Activated T-helper 9 cell treated with anti-CD3 and anti-CD28 coated beads, Interleukin-2, amount 50 U/mL, for 16 hours (primary cell): ENCODE results near the gene SLC6A11.

Experiments
- DNase-seq: peaks from one replicate; pipeline ENCODE4 v3.0.0-alpha.2; 2020; ENCODE audit warnings: low read depth

SLC6A11 gene

DNA sequence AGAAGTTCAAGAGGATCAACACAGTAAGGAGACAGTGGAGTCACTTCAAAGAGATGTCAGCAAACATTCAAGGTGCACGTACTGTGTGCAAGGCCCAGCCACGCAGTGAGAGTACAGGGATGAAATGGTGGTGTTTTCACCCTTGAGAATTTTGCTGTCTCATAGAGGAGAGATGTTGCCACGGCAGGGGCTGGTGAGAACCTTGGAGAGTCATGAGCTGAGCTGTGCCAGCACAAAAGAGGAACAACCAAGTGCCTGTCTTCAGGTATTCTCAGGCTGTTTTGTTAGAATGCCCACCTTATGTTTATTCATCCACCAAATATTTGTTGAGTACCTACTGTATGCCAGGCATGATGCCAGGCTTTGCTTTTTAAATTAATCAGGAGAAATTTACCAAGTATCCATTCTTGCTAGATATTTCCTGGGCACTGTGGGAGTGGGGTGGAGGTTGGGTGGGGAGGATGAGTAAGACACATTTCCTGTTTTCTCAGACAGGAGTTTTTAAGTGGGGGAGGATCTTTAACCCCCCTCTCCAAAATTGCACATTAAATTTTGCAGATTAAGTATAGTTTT lies 72.6 kb downstream of the SLC6A11 start:
- no peak for DNase-seq

DNA sequence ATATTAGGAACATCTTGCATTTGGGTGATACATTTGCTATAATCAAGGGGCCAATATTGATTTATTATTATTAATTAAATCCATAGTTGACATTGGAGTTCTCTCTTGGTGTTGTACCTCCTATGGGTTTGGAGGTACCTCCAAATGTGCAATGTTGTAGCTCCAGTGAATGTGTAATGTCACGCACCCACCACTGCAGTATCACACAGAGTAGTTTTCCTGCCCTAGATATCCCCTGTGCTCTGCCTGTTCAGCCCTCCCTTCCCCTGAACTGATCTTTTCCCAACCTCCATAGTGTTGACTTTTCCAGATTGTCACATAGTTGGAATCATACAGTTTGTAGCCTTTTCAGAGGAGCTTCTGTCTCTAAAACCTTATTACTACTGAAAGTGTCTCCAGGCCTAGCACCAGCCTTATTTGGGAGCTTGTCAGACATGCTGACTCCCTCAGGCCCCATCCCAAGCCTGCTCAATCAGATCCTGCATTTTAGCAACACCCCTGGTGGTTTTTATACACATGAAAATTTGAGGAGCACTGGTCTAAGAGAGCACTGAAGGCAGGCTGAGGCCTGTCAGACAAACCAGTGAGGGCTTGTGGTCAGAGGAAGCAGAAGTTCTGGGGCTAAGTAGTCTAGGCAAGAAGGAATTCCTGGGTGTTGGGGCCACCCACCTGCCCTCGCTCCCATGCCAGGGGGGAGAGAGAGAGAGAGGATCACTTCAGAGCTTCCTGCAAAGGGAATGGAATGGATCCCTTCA lies 73.4 kb downstream of the SLC6A11 start:
- DNase-seq, result no peak

DNA sequence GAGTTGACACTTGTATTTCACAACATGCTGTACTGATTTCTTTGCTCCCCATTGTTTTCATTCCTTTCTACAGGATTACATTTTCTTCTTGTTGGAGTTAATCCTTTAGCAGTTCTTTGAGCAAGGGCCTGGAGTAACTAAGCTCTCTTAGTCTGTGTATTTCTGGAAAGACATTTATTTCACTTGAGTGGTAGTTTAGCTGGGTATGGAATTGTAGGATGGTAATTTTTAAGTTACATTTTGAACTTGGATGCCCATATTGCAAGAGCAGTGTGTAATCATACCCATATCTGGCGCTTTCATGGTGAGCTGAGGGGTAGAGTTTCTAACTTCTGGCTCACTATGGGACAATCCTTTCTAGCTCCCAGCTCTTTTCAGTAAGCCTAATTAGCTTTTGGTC lies 74.6 kb downstream of the SLC6A11 start:
- no peak for DNase-seq

DNA sequence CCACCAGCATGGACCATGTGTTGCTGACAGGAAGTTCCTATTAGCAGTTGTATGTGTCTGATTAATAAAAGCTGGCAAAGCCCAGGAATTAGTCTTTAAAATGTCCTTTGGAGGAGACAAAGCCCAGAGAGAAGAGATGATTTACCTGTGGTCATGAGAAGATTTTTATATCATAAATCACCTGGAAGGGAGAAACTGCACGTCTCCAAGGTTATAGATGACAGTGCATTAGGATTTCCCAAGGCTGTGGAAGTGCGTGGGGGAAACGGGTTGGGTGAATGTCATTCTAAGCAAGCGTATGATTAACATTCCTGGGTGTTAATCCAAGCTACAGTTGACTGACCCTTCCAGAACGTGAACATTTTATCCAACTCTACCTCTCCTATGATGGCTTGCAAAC lies 76.6 kb downstream of the SLC6A11 start:
- DNase-seq, result no peak

DNA sequence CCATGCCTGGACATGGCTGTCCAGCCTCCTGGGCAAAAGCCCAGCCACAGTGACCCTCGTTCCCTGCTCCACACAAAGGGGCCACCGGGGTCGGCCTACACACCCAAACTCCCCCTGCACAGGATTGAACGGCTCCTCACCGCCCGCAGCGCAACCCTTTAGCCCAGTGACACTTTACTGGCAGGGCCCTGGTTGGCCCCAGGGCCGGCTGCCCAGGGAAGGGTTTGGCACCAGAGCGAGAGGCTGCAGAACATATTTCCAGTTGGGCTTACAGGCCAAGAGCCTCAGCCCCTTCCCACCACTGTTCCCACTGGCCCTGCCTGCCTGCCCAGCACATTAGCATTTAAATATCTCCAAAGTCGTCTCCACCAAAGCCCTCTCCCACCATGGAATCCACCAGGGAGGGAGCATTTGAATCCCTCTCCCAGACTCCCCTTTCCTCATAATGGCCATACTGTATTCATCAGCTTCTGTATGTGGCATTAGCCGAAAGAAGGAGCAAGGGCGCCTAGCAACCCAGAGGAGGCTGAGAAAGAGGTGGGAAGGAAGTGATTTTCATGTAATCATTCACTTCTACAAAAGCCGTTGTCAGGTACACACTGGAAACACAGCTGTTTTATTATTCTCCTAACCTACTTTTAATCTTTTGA lies 85.4 kb downstream of the SLC6A11 start:
- DNase-seq, result no peak

DNA sequence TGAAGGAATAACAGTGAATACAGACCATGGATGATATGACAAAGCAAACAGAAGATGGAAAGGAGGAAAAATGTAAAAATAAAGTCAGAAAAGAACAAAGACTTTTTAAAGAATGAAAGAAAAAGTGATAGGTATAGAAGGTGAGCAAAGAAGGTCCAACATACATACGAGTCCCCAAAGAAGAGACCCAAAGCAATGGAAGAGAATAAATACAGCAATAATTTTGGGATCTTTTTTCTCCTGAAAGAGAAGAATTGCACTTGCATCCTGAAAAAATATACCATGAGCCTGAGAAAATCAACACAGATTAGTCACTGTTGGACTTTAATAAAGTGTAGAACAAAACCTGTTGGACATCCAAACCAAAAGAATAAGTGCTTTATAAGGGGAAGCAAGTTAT lies 91.2 kb downstream of the SLC6A11 start:
- no peak for DNase-seq

DNA sequence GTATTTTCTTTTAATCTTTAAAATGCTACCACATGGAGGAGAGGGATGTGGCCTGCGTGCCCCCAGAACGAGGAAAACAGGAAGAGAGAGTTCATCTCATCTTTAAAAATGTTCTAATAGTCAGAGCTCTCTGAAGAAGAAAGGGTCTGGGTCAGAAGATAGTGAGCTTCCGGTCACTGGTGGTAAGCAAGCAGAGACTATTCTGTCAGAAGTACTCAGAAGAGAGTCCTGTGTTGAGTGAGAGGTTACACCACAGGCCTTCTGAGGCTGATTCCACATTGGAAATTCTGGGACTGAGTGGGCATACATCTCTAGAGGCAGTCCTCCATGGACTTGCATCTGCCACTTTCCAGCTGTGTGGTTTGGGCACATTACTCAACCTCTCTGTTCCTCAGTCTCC lies 94.3 kb downstream of the SLC6A11 start:
- DNase-seq, result no peak

GRCh38 chr3:10911350-10912002 lies 95.4 kb downstream of the SLC6A11 start:
- no peak for DNase-seq

- DNase-seq, result no peak
Measured at GRCh38 chr3:10912786-10913185, 96.8 kb downstream of the SLC6A11 start.

- DNase-seq, result no peak
Measured at GRCh38 chr3:10915376-10915775, 99.3 kb downstream of the SLC6A11 start.

- DNase-seq, result no peak
Measured at GRCh38 chr3:10917176-10917575, 101.1 kb downstream of the SLC6A11 start.

GRCh38 chr3:10918011-10918410 lies 102.0 kb downstream of the SLC6A11 start:
- no peak for DNase-seq

DNA sequence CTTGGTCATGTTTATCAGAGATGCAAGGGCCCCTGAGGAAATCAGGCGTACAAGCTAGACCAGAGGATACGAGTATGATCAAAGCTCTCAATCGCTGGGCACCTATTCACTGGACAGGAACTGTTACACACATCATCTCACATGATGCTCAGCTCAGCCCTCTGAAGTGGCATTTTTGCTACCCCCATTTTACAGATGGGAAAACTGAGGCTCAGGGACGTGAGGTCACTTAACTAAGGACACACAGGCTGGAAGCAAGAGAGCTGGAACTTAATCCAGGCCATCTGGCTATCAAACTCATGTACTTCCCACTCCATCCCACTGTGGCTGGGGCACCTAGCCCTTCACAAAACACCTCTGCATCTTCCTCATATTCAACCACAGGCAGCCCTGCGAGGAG lies 103.6 kb downstream of the SLC6A11 start:
- no peak for DNase-seq

DNA sequence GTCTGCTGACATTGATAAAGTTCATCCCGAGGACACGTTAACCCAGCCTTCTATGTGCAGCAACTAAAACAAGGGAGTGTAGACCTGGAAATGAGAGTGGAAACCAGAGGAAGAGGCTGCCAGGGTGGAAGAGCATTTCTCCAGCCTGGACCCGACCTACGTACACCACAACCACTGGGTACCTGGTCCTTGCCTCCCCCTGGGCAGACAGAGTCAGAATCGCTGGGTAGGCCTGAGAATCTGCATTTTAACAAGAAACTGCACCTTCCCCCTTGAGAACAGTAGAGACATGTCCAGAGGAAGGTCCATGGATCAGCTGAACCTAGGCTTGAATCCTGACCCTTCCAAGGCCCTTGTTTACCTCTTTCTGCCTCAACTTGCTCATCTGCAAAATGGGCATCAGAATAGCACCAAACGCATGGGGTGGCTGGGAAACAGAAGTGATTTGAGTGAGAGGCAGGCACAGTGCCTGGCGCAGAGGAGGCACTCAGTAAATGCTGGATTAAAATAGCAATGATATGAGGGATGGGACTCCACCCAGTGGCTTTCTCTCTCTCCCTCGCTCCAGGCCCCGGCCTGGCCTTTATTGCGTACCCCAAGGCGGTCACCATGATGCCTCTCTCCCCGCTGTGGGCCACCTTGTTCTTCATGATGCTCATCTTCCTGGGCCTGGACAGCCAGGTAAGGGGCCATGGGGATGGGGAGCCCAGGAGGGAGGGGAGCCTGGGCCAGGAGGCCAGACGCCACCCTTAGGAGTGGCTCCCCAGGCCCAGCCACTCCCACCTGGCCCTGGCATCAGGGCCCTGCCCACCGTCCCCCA lies 109.6 kb downstream of the SLC6A11 start:
- DNase-seq, result no peak

GRCh38 chr3:10926256-10926810 lies 110.3 kb downstream of the SLC6A11 start:
- DNase-seq, result no peak

GRCh38 chr3:10926811-10927521 lies 110.9 kb downstream of the SLC6A11 start:
- no peak for DNase-seq

- DNase-seq, result no peak
Measured at GRCh38 chr3:10927551-10927950, 111.5 kb downstream of the SLC6A11 start.

DNA sequence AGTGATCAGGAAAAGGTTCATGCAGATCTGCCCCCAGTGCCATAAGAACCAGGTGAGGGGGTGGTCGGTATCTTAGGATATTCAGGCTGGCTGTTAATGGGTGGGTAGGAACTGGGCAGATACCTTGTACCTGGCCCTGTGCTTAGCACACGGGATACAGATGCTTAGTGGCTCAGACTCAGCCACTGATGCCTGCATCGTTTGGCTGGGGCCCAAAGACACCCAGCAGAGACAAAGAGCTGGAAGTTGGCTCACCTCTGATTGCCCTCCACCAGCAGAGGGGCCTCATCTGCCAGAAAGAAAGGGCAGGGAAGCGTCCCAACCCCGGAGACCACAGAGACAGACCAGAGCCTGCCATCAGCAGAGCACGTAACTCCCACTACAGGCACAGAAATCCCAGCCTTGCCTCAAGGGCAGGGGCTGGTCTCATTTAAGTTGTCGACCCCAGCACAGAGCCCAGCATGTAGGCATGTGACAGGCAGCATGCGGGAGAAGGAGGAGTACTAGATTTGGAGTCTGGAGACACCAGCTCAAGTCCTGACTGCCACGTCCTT lies 112.5 kb downstream of the SLC6A11 start:
- no peak for DNase-seq

DNA sequence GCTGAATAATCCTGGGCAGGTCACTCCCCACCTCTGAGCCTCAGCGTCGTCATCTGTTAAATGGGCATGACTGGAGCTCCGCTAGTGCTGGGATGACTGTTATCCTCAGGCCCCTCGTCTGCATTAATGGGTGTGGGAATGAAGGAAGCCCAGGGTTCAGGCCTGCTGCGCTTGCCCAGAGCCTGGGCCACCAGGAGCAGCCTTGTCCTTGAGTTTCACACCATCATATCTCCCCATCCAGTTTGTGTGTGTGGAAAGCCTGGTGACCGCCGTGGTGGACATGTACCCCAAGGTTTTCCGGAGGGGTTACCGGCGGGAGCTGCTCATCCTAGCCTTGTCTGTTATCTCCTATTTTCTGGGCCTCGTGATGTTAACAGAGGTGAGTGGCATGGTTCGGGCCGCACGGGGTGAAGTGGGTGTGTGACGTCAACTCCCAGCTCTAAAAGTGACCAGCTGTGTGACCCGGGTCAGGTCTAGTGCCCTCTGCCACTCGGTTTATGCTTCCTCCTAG lies 113.0 kb downstream of the SLC6A11 start:
- DNase-seq, result no peak

DNA sequence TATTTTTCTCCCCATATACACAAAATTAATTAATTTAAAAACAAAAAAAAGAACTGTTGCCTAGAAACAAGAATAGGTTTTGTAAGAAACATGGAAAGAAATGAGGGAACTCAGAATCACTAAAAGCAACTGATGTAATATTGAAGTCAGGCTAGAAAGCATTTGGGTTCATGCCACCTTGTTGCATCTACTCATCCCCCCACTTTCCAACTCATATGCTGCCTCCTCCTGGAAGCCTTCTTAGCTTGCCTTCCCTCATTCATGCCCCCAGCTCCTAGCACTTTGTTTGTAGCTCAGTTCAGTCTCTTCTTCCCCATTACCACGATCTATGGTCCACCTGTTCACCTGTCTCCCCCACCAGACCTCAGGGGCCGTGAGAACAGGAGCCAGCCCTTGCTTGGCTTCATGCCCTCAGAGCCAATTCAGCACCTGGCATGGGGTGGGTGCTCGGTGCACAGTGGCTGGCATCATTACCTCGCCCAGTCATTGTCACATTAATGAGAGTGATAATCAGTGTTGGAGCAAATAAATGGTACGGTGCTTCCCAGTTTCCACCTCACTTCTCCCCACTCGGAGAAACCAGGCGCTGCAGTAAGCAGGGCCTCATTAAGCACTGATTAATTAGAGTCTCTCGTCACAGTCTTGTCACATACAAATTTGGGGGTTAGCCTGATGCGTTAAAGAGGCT lies 114.1 kb downstream of the SLC6A11 start:
- DNase-seq, result no peak
